HuH-7 (cell line): ENCODE data around the gene CTPS2.

ENCODE experiments used
- DNase-seq: peaks from one replicate; pipeline ENCODE4 v3.0.0; 2011; ENCODE audit warnings: low spot score

The CTPS2 gene

GRCh38 chrX:16558489-16558888 is 154.0 kb downstream of the CTPS2 start:
- DNase-seq = no peak

GRCh38 chrX:16552546-16552945 is 159.9 kb downstream of the CTPS2 start:
- no peak for DNase-seq

- no peak for DNase-seq
Observed at GRCh38 chrX:16547644-16548043, 164.8 kb downstream of the CTPS2 start.

- no peak for DNase-seq
Observed at GRCh38 chrX:16544969-16545368, 167.5 kb downstream of the CTPS2 start.
